Measurements from ENCODE around the gene RAB24.

GRCh38 chr5:177329883-177330282 lies 26.4 kb upstream of the RAB24 start:
- TF ChIP-seq YY1 (IDR thresholded peaks at IDR 0.05; ENCODE audit: low read depth) (no peak), TAF1 (IDR thresholded peaks at IDR 0.05; ENCODE audit: low read depth) (no peak), NFIC (IDR thresholded peaks at IDR 0.05) (no peak), EGR1 (IDR thresholded peaks at IDR 0.05) (no peak), TEAD4 (IDR thresholded peaks at IDR 0.05) (no peak), REST (IDR thresholded peaks at IDR 0.05; ENCODE audit: low read depth) (no peak), CREB1 (IDR thresholded peaks at IDR 0.05; ENCODE audit: low read depth) (no peak)
- TF ChIP-seq, protein P1, sequence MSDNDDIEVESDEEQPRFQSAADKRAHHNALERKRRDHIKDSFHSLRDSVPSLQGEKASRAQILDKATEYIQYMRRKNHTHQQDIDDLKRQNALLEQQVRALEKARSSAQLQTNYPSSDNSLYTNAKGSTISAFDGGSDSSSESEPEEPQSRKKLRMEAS (IDR thresholded peaks at IDR 0.05): no peak
